ENCODE results near the gene ALDOC. TPM values are rescaled to one million over a fixed set of nuclear protein-coding genes. Genes with fewer than 3 reads are reported as not detected.

ALDOC gene
- total and polyA plus RNA-seq, 2 experiments from 2014 or later: 33.5 to 157 TPM

- peaks cover 4% of the 10 kb centered on the region; the same call in 1 of the 2 replicates for H3F3A ChIP-seq (replicated peaks; ENCODE audit: low read depth)
- H3K27ac Mint-ChIP-seq: peak within 1 kb of the TSS; percentile 90
- peaks cover 3% of the 10 kb centered on the region for H4K20me1 ChIP-seq (replicated peaks; ENCODE audit: insufficient read depth)
These were observed 5.2 kb downstream of the ALDOC start, which contains the start of gene PIGS for GRCh38 chr17:28571361-28572122. PIGS (minus strand) TSS chr17:28571524; CDS start chr17:28571496, 28 bp downstream.

More at GRCh38 chr17:28571361-28572122, 5.2 kb downstream of the ALDOC start, which contains the start of gene PIGS:
- Histone ChIP-seq H3K4me2 (peak within 1 kb of the TSS; percentile 97), H3K4me3 (peak within 1 kb of the TSS; percentile 95), H3K4me1 (ENCODE audit: insufficient read depth) (peaks cover 24% of the 10 kb centered on the region), H3K27me3 (ENCODE audit: insufficient read depth) (peaks cover 4% of the 10 kb centered on the region; the same call in 1 of the 2 replicates), H3K36me3 (ENCODE audit: insufficient read depth) (no peaks in the 10 kb centered on the region; the same call in none of the 2 replicates), H3K27ac (ENCODE audit: low read depth) (0 out of 2 replicates have a peak within 1 kb of the TSS, but pooled peaks have one; percentile 69), H3K9me2 (ENCODE audit: insufficient read depth) (no peaks in the 10 kb centered on the region), H3K79me2 (replicated peaks; ENCODE audit: insufficient read depth) (peaks cover 37% of the 10 kb centered on the region), H2AFZ (peak within 1 kb of the TSS; percentile 99)
- Mint-ChIP-seq H3K27me3 (ENCODE audit: insufficient read depth, low read depth, poor library complexity) (peaks cover 17% of the 10 kb centered on the region), H3K9me3 (no peaks in the 10 kb centered on the region), H3K36me3 (ENCODE audit: low read depth) (peaks cover 11% of the 10 kb centered on the region; the same call in 1 of the 3 replicates), H3K4me1 (peaks cover 27% of the 10 kb centered on the region), H3K4me3 (peak within 1 kb of the TSS; percentile 97)
- TF ChIP-seq JUNB (IDR thresholded peaks at IDR 0.05; ENCODE audit: unreplicated experiment) (no peak), POLR2AphosphoS5 (IDR thresholded peaks at IDR 0.05; ENCODE audit: low read depth) (peak; percentile 89), REST (IDR thresholded peaks at IDR 0.05; ENCODE audit: unreplicated experiment) (peak; percentile 2), ETS1 (IDR thresholded peaks at IDR 0.05) (peak; percentile 53; the same call in 1 of the 2 replicates)
- peak; percentile 96 for ATAC-seq
- DNase-seq (ENCODE audit: low spot score): peak; percentile 98
